Sigmoid colon (tissue), 4 donors: Measurements from ENCODE around the gene EFNA5.

Experiments used
- CTCF ChIP-seq, 4 experiments: fragments of 450-650 bp in 3 of 4; fragments of 200-600 bp in 1 of 4; IDR thresholded peaks; one replicate each; pipeline ENCODE4 v1.5.1; 2016 to 2019; ENCODE audit warnings: antibody characterized with exemption in 4 of 4, mild to moderate bottlenecking in 3 of 4, moderate library complexity in 2 of 4
- EP300 ChIP-seq, 4 donors: sonication (generic); formaldehyde crosslinking; IDR thresholded peaks; one replicate each; pipeline ENCODE4 v1.6.1; 2017; ENCODE audit warnings: antibody characterized with exemption in 4 of 4
- POLR2A ChIP-seq, 2 donors: fragments of 450-650 bp; IDR thresholded peaks; one replicate each; pipeline ENCODE4 v1.6.1; 2016; ENCODE audit warnings: antibody characterized with exemption in 2 of 2, mild to moderate bottlenecking in 2 of 2, moderate library complexity in 2 of 2
- POLR2AphosphoS5 ChIP-seq, 4 donors: sonication (generic); formaldehyde crosslinking; IDR thresholded peaks; one replicate each; pipeline ENCODE4 v1.6.1; 2017; ENCODE audit warnings: antibody characterized with exemption in 4 of 4

- TF ChIP-seq CTCF (IDR thresholded peaks at IDR 0.05) = no peak
- TF ChIP-seq POLR2A (IDR thresholded peaks at IDR 0.05) = no peak
- TF ChIP-seq EP300 (IDR thresholded peaks at IDR 0.05) = peak in 1 of 4 donors; percentile 71
- peak; percentile 42 to 69 (median 64) for TF ChIP-seq POLR2AphosphoS5 (IDR thresholded peaks at IDR 0.05)
Observed at GRCh38 chr5:107542831-107543231, 127.9 kb downstream of the EFNA5 start.
